OCI-LY1 (cell line): ENCODE results near the gene SMAD1.

ENCODE experiments used
- H2AFZ ChIP-seq: fragments of 200-600 bp; sonication (generic), shearing (Covaris generic); 2 replicates; pipeline ENCODE4 v1.6.0; 2014; ENCODE audit warnings: antibody characterized with exemption, mild to moderate bottlenecking, low read length
- H3F3A ChIP-seq: fragments of 200-600 bp; sonication (generic), shearing (Covaris generic); 2 replicates; pipeline ENCODE4 v1.6.0; 2014; ENCODE audit warnings: mild to moderate bottlenecking, antibody characterized with exemption, low read length, moderate library complexity; ENCODE audit not compliant: insufficient read depth
- H3K27ac ChIP-seq: fragments of 200-600 bp; sonication (generic); 2 replicates; pipeline ENCODE4 v1.5.1; 2014; ENCODE audit warnings: low read length, mixed run types, mild to moderate bottlenecking, low read depth; ENCODE audit not compliant: poor library complexity, severe bottlenecking
- H3K27me3 ChIP-seq: fragments of 200-600 bp; sonication (generic); 2 replicates; pipeline ENCODE4 v1.6.0; 2014; ENCODE audit warnings: antibody characterized with exemption, mild to moderate bottlenecking, low read length, moderate library complexity; ENCODE audit not compliant: insufficient read depth
- H3K36me3 ChIP-seq: fragments of 200-600 bp; sonication (generic); 2 replicates; pipeline ENCODE4 v1.6.1; 2014; ENCODE audit warnings: mild to moderate bottlenecking, antibody characterized with exemption, low read length, moderate library complexity, mixed read lengths; ENCODE audit not compliant: insufficient read depth
- H3K4me1 ChIP-seq: fragments of 200-600 bp; sonication (generic); 2 replicates; pipeline ENCODE4 v1.5.1; 2014; ENCODE audit warnings: mild to moderate bottlenecking, low read length, moderate library complexity; ENCODE audit not compliant: insufficient read depth, severe bottlenecking
- H3K4me2 ChIP-seq: fragments of 200-600 bp; sonication (generic), shearing (Covaris generic); 2 replicates; pipeline ENCODE4 v1.6.1; 2014; ENCODE audit warnings: low read length
- H3K4me3 ChIP-seq: fragments of 200-600 bp; sonication (generic); 2 replicates; pipeline ENCODE4 v1.5.1; 2014; ENCODE audit warnings: low read length, low read depth, mild to moderate bottlenecking, mixed read lengths; ENCODE audit not compliant: poor library complexity, severe bottlenecking
- H3K79me2 ChIP-seq: fragments of 200-600 bp; shearing (Covaris generic); 2 replicates; pipeline ENCODE4 v1.6.1; 2016; ENCODE audit warnings: mixed run types, low read length, mixed read lengths; ENCODE audit not compliant: insufficient read depth
- H3K9ac ChIP-seq: fragments of 200-600 bp; sonication (generic), shearing (Covaris generic); 2 replicates; pipeline ENCODE4 v1.6.1; 2014; ENCODE audit warnings: mild to moderate bottlenecking, low read length, mixed read lengths
- H3K9me2 ChIP-seq: fragments of 200-600 bp; sonication (generic), shearing (Covaris generic); 2 replicates; pipeline ENCODE4 v1.6.1; 2014; ENCODE audit warnings: low read depth, mild to moderate bottlenecking, low read length, mixed read lengths
- H3K9me3 ChIP-seq: fragments of 200-600 bp; shearing (Covaris generic); 2 replicates; pipeline ENCODE4 v1.6.1; 2014; ENCODE audit warnings: low read length, mixed read lengths
- H4K20me1 ChIP-seq: fragments of 200-600 bp; sonication (generic), shearing (Covaris generic); 2 replicates; pipeline ENCODE4 v1.6.0; 2016; ENCODE audit warnings: mild to moderate bottlenecking, low read length; ENCODE audit not compliant: insufficient read depth
- CTCF ChIP-seq: fragments of 200-600 bp; sonication (generic), shearing (Covaris generic); IDR thresholded peaks from 2 replicates; pipeline ENCODE4 v1.5.1; 2017; ENCODE audit warnings: mild to moderate bottlenecking, antibody characterized with exemption, low read length, moderate library complexity, mixed read lengths
- EZH2 ChIP-seq: fragments of 200-600 bp; sonication (generic), shearing (Covaris generic); IDR thresholded peaks from 2 replicates; pipeline ENCODE4 v1.8.0; 2017; ENCODE audit warnings: borderline replicate concordance, mixed run types, mild to moderate bottlenecking, antibody characterized with exemption, low read length, moderate library complexity, mixed read lengths

Gene SMAD1

GRCh38 chr4:145521282-145521681 is 39.6 kb downstream of the SMAD1 start:
- Histone ChIP-seq H3K9me2 (no peaks in the 10 kb centered on the region), H2AFZ (no peak overlapping the region), H3K79me2 (peaks cover 75% of the 10 kb centered on the region)

GRCh38 chr4:145523117-145523516 is 41.5 kb downstream of the SMAD1 start:
- H3K4me3 ChIP-seq: peak overlapping the region; percentile 58
- H3K27me3 ChIP-seq: no peaks in the 10 kb centered on the region
- H3K4me2 ChIP-seq: peak overlapping the region; percentile 77
- H3F3A ChIP-seq: no peaks in the 10 kb centered on the region
- peaks cover 73% of the 10 kb centered on the region for H3K79me2 ChIP-seq
- peak overlapping the region; percentile 94 for H3K27ac ChIP-seq
- peaks cover 99% of the 10 kb centered on the region for H3K4me1 ChIP-seq
- H3K36me3 ChIP-seq: peaks cover 39% of the 10 kb centered on the region
- no peaks in the 10 kb centered on the region for H4K20me1 ChIP-seq
- H3K9me2 ChIP-seq: no peaks in the 10 kb centered on the region
- peak overlapping the region; percentile 78 for H3K9ac ChIP-seq
- TF ChIP-seq CTCF: no peak
- no peak for TF ChIP-seq EZH2
- no peak overlapping the region for H2AFZ ChIP-seq
- no peaks in the 10 kb centered on the region for H3K9me3 ChIP-seq

More at GRCh38 chr4:145521282-145521681, 39.6 kb downstream of the SMAD1 start:
- Histone ChIP-seq H3K9ac (peak overlapping the region; percentile 37), H3K36me3 (peaks cover 43% of the 10 kb centered on the region), H3K27me3 (no peaks in the 10 kb centered on the region), H3F3A (no peaks in the 10 kb centered on the region), H4K20me1 (no peaks in the 10 kb centered on the region), H3K9me3 (no peaks in the 10 kb centered on the region), H3K4me3 (peak overlapping the region; percentile 37), H3K4me1 (peaks cover 98% of the 10 kb centered on the region), H3K4me2 (peak overlapping the region; percentile 50), H3K27ac (peak overlapping the region; percentile 94)
- TF ChIP-seq CTCF (no peak), EZH2 (no peak)

DNA sequence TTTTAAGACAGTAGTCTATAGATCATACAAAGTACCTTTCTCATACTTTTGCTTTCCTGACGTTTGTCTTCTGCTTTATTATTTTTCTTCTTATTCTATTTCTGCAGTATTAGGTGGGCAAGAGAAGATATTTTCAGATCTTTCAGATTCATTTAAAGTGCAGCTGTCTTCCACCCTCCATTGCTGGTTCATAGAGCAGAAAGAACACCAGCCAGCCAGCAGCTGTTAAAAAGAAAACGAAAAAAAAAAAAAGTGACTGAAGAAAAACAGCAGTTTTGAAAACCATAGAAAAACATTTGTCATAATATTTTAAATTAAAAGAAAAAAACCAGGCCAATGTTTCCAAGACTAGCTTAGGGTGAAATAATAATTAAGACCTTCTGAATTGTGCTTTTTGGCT is 42.9 kb downstream of the SMAD1 start:
- Histone ChIP-seq H4K20me1 (no peaks in the 10 kb centered on the region), H3K79me2 (peaks cover 75% of the 10 kb centered on the region), H3K4me1 (peaks cover 99% of the 10 kb centered on the region), H3K27ac (peak overlapping the region; percentile 94), H3K4me2 (peak overlapping the region; percentile 77), H3K4me3 (peak overlapping the region; percentile 58), H3K9ac (peak overlapping the region; percentile 78), H3K9me3 (no peaks in the 10 kb centered on the region), H3K36me3 (peaks cover 36% of the 10 kb centered on the region), H3K27me3 (no peaks in the 10 kb centered on the region), H3F3A (no peaks in the 10 kb centered on the region), H2AFZ (no peak overlapping the region), H3K9me2 (no peaks in the 10 kb centered on the region)
- no peak for TF ChIP-seq EZH2
- TF ChIP-seq CTCF: no peak
